GM18502 (cell line): Measurements from ENCODE around the gene CDH4.
"Not testable (repeated sequence)": the region's sequence is repeated elsewhere in the genome, so short reads cannot be mapped to it uniquely, and the experiment has no call there.

Experiments used
- ATAC-seq: cut with Tn5 transposase; IDR thresholded peaks from one replicate; pipeline ENCODE4 v1.9.1; 2021; ENCODE audit warnings: mild to moderate bottlenecking; ENCODE audit not compliant: unreplicated experiment, poor library complexity

Gene CDH4

GRCh38 chr20:61848851-61849250, 596.8 kb downstream of the CDH4 start:
- ATAC-seq, result no peak

DNA sequence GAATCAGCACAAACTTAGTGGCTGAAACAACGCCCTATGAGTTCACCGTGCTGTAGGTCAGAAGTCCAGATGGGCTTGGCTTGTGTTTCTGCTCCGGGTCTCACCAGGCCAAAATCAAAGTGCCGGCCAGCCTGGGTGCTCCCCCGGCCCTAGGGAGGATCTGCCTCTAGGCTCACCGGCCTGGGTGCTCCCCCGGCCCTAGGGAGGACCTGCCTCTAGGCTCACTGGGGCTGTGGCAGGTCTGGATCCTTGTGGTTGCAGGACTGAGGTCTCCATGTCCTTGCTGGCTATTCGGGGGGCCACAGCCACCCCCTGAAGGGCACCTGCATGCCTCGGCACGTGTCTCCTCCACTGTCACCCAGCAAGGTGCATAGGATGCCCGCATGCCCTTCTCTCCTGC, 597.3 kb downstream of the CDH4 start:
- no peak for ATAC-seq

- ATAC-seq, result no peak
These were observed 597.8 kb downstream of the CDH4 start for GRCh38 chr20:61849822-61850221.

GRCh38 chr20:61850457-61850856, 598.4 kb downstream of the CDH4 start:
- ATAC-seq, result no peak

DNA sequence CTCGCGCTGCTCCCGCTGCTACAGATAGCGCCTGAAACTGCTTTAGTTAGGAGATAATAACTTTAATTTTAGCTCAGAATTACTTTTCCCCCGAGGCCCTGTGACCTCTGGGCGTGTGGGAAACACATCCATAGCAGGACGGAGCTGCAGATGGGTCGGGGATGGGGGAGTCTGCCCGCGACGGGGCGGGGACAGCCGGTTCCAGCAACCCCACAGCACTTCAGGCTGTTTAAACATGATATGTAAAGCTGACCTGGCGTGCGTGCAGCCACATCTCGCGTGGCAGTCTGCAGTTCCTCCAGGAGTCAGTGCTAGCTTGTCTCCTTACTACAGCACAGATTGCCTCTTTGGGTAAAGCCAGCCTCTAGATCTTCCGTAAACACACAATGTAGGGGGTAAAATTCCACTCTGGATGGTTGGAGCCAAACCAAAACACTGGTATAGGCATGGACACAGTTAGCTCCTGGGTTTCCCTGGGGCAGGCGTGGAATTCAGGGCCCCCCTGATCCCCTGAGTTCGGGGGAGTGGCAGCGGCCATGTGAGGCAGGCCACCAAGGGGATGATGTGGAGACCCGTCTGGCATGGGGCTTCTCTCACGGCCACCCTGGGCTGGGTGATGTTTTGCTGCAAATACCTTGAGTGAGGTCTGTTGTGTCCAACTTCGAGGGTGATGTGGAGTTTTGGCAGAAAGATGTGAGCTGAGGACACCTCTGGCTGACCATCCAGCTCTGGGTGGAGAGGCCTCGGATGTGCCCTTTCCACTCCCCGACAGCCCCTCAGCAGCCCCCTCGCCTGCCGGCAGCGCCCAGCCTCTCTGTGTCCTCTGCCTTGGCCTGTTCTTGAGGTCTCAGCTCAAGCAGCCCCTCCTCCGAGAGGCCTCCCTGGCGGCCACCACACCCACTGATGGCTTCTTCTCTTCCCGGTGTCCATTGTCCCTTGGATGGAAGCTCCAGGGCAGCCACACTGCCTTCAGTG, 599.2 kb downstream of the CDH4 start:
- no peak for ATAC-seq

DNA sequence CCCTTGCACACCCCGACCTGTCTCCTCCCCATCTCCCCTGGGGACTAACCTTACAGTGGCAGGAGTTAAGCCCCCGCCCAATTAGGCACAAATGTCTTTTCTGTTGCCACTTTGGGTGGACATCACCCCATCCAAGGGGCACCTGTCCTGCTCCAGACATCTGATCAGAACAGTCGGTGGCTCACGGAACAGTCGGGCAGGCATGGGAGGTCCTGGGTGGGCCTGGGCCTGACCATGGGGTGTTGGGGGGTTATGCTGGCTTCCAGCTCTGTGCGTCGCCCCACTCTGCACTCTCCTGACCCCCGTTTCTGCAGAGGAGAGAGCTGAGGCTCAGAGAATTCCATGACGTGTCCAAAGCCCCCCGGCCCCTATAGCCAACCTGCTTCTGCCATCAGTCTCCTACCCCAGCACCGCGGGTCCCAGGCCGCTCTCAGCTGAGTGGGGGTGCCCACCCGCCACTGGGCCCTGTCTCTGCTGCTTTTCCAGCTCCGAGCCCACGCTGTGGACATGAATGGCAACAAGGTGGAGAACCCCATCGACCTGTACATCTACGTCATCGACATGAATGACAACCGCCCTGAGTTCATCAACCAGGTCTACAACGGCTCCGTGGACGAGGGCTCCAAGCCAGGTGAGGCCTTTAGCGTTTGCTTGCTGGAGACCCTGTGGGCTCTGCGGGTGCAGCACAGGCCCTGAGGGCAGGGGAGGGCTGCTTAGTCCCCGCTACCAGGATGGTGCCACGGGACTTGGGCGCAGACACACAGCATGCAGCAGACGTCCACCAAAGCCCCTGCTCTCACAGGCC, 600.4 kb downstream of the CDH4 start:
- ATAC-seq, result no peak

DNA sequence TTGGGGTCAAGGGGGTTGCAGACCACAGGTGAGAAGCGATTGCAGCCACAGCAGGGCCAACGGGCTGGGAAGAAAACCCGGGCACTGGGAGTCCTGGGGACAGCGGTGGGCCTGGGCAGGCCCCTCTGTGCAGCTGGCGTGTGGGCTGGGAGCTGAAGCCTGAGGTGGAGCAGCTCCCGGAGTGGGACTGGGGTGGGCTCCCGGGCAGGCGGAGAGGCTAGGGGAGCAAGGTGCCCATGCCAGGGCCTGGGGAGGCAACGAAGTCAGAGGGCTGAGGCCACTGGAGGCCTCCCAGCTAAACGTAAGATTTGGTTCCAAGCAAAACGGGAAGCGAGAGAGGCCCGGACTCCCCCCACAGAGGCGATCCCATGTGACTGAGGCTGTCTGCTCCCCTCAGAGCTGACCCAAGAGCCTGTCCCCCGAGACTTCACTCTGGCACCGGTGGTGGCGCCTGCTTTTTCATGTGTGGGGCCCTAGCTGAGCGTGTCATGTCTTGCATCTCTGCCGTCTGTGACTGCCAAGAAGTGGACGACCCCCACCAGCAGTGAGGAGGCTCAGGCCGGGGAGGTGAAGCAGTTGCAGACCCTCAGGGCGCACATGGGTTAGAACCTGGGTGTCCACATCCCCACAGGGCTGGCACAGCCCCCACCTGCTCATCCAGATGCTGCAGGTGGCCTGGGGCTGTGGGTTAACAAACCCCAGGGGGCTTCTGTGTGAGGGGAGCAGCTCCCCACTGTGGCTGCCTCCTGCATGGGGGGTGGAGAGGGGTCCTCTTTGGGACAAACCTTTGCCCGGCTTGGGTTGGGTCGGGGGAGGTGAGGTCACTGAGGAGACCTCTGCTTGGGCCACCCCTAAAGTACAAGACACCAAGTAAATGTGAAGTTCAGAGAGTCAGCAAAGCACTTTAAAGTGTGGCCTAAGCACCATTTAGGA, 601.3 kb downstream of the CDH4 start:
- ATAC-seq, result no peak

DNA sequence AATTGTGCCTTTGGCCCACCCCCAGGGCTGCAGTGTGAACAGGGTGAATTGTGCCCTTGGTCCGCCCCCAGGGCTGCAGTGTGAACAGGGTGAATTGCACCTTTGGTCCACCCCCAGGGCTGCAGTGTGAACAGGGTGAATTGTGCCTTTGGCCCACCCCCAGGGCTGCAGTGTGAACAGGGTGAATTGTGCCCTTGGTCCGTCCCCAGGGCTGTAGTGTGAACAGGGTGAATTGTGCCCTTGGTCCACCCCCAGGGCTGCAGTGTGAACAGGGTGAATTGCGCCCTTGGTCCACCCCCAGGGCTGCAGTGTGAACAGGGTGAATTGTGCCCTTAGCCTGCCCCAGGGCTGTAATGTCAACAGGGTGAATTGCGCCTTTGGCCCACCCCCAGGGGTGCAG, 602.5 kb downstream of the CDH4 start:
- ATAC-seq, result not testable (repeated sequence)

- ATAC-seq, result no peak
These were observed 603.2 kb downstream of the CDH4 start for GRCh38 chr20:61855286-61855685.

DNA sequence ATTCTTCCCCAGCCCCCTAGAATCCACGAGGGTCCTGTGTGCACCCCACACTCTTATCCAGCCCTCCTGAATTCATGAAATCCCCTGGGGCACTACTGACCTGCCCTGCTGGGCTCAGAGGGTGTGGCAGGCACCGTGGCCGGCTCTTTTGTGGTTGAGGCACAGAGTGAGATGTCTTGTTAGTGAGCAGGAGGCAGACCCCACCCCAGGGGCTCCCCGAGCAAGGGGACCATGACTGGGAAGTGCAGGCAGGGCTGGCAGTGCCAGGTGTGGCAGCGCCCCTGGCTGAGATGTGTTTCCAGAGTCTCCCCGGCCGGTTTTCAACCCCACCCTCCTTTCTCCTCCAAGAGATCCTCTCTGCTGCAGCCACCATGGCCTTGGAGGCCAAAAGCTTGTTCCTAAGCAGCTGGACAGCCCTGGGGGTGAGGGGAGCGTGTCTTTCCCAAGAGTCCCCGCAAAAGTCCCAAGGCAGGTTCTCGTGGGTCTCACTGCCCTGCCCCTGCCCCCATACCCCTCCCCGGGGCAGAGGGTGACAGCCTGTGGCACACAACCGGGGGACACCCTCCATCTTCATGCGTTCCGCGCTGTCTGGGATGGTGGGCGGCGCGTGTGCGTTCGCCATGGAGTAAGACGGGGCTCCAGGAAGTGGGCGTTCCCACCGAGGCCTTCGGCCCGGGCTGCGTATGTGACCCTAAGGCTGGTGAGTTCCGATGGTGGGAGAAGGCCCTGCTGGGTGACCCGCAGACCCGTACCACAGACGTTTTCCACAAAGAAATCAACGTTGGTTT, 604.8 kb downstream of the CDH4 start:
- ATAC-seq, result no peak

DNA sequence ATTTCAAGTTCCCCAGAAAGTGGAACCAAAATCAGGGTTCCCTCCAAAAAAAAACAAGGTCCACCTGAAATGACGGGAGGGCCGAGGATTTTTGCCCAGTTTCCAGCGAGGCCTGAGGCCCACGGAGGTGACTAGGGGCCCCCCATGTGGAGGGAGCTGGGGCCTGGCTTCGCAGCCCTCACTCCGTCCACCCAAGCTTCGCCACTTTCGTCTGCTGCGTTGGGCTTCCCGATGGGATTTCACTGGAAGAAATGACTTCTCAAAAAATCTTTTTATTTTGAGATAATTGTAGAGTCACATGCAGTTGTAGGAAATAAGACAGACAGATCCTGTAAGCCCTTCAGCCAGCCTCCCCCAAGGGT, 605.3 kb downstream of the CDH4 start:
- no peak for ATAC-seq

DNA sequence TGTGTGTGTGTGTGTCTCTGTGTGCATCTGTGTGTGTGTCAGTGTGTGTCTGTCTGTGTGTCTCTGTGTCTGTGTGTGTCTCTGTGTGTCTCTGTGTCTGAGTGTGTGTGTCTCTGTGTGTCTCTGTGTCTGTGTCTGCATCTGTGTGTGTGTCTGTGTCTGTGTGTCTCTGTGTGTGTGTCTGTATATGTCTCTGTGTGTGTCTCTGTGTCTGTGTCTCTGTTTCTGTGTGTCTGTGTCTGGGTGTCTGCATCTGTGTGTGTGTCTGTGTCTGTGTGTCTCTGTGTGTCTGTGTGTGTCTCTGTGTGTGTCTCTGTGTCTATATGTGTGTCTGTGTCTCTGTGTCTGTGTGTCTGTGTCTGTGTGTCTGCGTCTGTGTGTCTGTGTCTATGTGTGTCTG, 605.8 kb downstream of the CDH4 start:
- no peak for ATAC-seq

- ATAC-seq, result no peak
These were observed 607.7 kb downstream of the CDH4 start for GRCh38 chr20:61859767-61860166.

- ATAC-seq, result no peak
These were observed 608.4 kb downstream of the CDH4 start for GRCh38 chr20:61860260-61860987.

GRCh38 chr20:61861054-61861841, 609.2 kb downstream of the CDH4 start:
- ATAC-seq, result no peak

GRCh38 chr20:61861858-61862257, 609.8 kb downstream of the CDH4 start:
- no peak for ATAC-seq

DNA sequence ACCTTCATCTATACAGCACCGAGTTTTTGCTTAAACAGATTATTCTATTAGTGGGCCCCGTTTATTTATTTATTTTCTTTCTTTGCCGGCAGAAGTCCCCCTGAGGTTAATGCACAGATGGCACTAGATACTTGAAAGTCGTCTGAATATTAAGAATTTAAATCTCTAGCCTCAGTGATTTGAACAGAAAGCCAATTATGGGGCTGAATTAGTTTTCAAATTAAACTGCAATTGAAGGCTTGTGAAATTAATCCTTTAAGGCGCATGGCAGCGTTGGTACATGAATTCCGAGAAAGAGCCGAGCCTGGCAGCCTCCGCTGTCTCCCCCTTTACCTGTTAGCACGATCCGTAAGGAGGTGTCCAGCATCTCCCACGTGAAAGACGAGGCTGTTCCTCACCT, 610.8 kb downstream of the CDH4 start:
- ATAC-seq, result no peak

DNA sequence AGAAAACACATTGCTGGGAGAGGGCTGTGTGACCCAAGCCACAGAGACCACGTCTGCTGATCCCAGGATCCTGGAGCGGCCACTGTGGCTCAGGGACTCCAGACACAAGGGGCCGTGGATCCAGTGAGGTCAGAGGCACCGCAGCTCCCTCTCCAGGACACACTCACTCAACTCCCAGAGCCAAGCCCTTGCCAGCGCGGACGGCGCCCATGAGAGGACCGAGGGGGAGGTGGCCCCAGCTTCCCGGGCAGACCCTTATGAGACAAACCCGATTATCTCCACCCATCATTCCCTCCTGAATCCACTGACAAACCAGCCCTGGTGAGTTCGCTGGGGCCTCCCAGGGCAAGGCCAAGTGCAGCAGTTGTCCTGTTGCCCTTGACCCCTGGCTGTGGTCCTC, 612.4 kb downstream of the CDH4 start:
- ATAC-seq, result no peak
